ENCODE measurements around the gene PRKCB.

PRKCB gene

GRCh38 chr16:23836404-23837311 is 875 bp downstream of the PRKCB start:
- DNase-seq: no peak

- no peak for DNase-seq
Measured at GRCh38 chr16:23837553-23838308, 1.9 kb downstream of the PRKCB start.

- DNase-seq: no peak
Measured at GRCh38 chr16:23838485-23839142, 2.8 kb downstream of the PRKCB start.

- DNase-seq: no peak
Measured at GRCh38 chr16:23840310-23840709, 4.5 kb downstream of the PRKCB start.

- DNase-seq: no peak
Measured at GRCh38 chr16:23842137-23842600, 6.4 kb downstream of the PRKCB start.

- DNase-seq: no peak
Measured at GRCh38 chr16:23843143-23843542, 7.4 kb downstream of the PRKCB start.

- DNase-seq: no peak
Measured at GRCh38 chr16:23847251-23847650, 11.5 kb downstream of the PRKCB start.

GRCh38 chr16:23847948-23848347 is 12.2 kb downstream of the PRKCB start:
- DNase-seq: no peak

- no peak for DNase-seq
Measured at GRCh38 chr16:23848958-23849357, 13.2 kb downstream of the PRKCB start.

GRCh38 chr16:23852794-23853562 is 17.2 kb downstream of the PRKCB start:
- DNase-seq: no peak

GRCh38 chr16:23855010-23855409 is 19.2 kb downstream of the PRKCB start:
- DNase-seq: no peak

- DNase-seq: no peak
Measured at GRCh38 chr16:23856251-23856709, 20.5 kb downstream of the PRKCB start.

- no peak for DNase-seq
Measured at GRCh38 chr16:23857256-23857880, 21.6 kb downstream of the PRKCB start.

GRCh38 chr16:23857881-23858269 is 22.1 kb downstream of the PRKCB start:
- no peak for DNase-seq

GRCh38 chr16:23858542-23858941 is 22.8 kb downstream of the PRKCB start:
- peak; percentile 20 for DNase-seq

- DNase-seq: no peak
Measured at GRCh38 chr16:23859713-23860269, 24.0 kb downstream of the PRKCB start.

- DNase-seq: no peak
Measured at GRCh38 chr16:23861874-23862273, 26.1 kb downstream of the PRKCB start.

GRCh38 chr16:23862556-23862955 is 26.8 kb downstream of the PRKCB start:
- no peak for DNase-seq

GRCh38 chr16:23863511-23864422 is 28.0 kb downstream of the PRKCB start:
- peak; percentile 21 for DNase-seq

- no peak for DNase-seq
Measured at GRCh38 chr16:23865853-23866252, 30.1 kb downstream of the PRKCB start.

Measured in midbrain (tissue), 1 donor.